HG03442 (cell line): Measurements from ENCODE around the gene IGSF11.
"Not testable (repeated sequence)": the region's sequence is repeated elsewhere in the genome, so short reads cannot be mapped to it uniquely, and the experiment has no call there.

Experiments
- ATAC-seq: cut with Tn5 transposase; IDR thresholded peaks from one replicate; pipeline ENCODE4 v1.9.1; 2021; ENCODE audit warnings: mild to moderate bottlenecking, moderate library complexity; ENCODE audit not compliant: unreplicated experiment

IGSF11 gene

GRCh38 chr3:118990823-118991560 lies 43.7 kb downstream of the IGSF11 start:
- no peak for ATAC-seq

GRCh38 chr3:118988198-118989130 lies 46.2 kb downstream of the IGSF11 start:
- no peak for ATAC-seq

- ATAC-seq: no peak
Observed at GRCh38 chr3:118987477-118987876, 47.2 kb downstream of the IGSF11 start.

- no peak for ATAC-seq
Observed at GRCh38 chr3:118986734-118987133, 47.9 kb downstream of the IGSF11 start.

- no peak for ATAC-seq
Observed at GRCh38 chr3:118984699-118985098, 49.9 kb downstream of the IGSF11 start.

- no peak for ATAC-seq
Observed at GRCh38 chr3:118981494-118982134, 53.0 kb downstream of the IGSF11 start.

GRCh38 chr3:118980832-118981231 lies 53.8 kb downstream of the IGSF11 start:
- ATAC-seq: no peak

- no peak for ATAC-seq
Observed at GRCh38 chr3:118978393-118978758, 56.3 kb downstream of the IGSF11 start.

- no peak for ATAC-seq
Observed at GRCh38 chr3:118977671-118978392, 56.8 kb downstream of the IGSF11 start.

GRCh38 chr3:118977118-118977517 lies 57.5 kb downstream of the IGSF11 start:
- no peak for ATAC-seq

- ATAC-seq: not testable (repeated sequence)
Observed at GRCh38 chr3:118975476-118975875, 59.2 kb downstream of the IGSF11 start.

- ATAC-seq: no peak
Observed at GRCh38 chr3:118974356-118975097, 60.1 kb downstream of the IGSF11 start.

- ATAC-seq: no peak
Observed at GRCh38 chr3:118973050-118973449, 61.6 kb downstream of the IGSF11 start.

GRCh38 chr3:118970819-118971218 lies 63.8 kb downstream of the IGSF11 start:
- no peak for ATAC-seq

- ATAC-seq: no peak
Observed at GRCh38 chr3:118968640-118969039, 66.0 kb downstream of the IGSF11 start.

GRCh38 chr3:118968111-118968510 lies 66.5 kb downstream of the IGSF11 start:
- ATAC-seq: no peak

- no peak for ATAC-seq
Observed at GRCh38 chr3:118966700-118967099, 67.9 kb downstream of the IGSF11 start.

- no peak for ATAC-seq
Observed at GRCh38 chr3:118963711-118964110, 70.9 kb downstream of the IGSF11 start.

GRCh38 chr3:118960876-118961450 lies 73.7 kb downstream of the IGSF11 start:
- no peak for ATAC-seq
